ACC112 (cell line): Measurements from ENCODE around the gene TFDP3.

Source experiments
- H2AFZ ChIP-seq: fragments of 200-600 bp; sonication (generic); one replicate; pipeline ENCODE4 v1.6.0; 2017; ENCODE audit warnings: antibody characterized with exemption, low read length; ENCODE audit not compliant: unreplicated experiment
- H3K27ac ChIP-seq: fragments of 200-600 bp; sonication (generic); 2 replicates; pipeline ENCODE4 v1.5.1; 2014; ENCODE audit warnings: low read depth, mild to moderate bottlenecking, antibody characterized with exemption, low read length, moderate library complexity
- H3K27me3 ChIP-seq: fragments of 200-600 bp; sonication (generic); 2 replicates; pipeline ENCODE4 v1.6.1; 2014; ENCODE audit warnings: mild to moderate bottlenecking, antibody characterized with exemption, low read length, moderate library complexity, mixed read lengths; ENCODE audit not compliant: insufficient read depth
- H3K36me3 ChIP-seq: fragments of 200-600 bp; sonication (generic); 2 replicates; pipeline ENCODE4 v1.6.1; 2016; ENCODE audit warnings: mild to moderate bottlenecking, antibody characterized with exemption, low read length, moderate library complexity, mixed read lengths; ENCODE audit not compliant: insufficient read depth
- H3K4me1 ChIP-seq: fragments of 200-600 bp; sonication (generic); one replicate; pipeline ENCODE4 v1.6.1; 2016; ENCODE audit warnings: low read length, mixed read lengths; ENCODE audit not compliant: insufficient read depth, unreplicated experiment, control insufficient read depth
- H3K4me3 ChIP-seq: fragments of 200-600 bp; sonication (generic); 2 replicates; pipeline ENCODE4 v1.5.1; 2014; ENCODE audit warnings: mild to moderate bottlenecking, low read depth, low read length
- H3K79me2 ChIP-seq: fragments of 200-600 bp; sonication (generic); one replicate; pipeline ENCODE4 v1.6.0; 2016; ENCODE audit warnings: low read length; ENCODE audit not compliant: control insufficient read depth, unreplicated experiment, insufficient read depth

The TFDP3 gene

DNA sequence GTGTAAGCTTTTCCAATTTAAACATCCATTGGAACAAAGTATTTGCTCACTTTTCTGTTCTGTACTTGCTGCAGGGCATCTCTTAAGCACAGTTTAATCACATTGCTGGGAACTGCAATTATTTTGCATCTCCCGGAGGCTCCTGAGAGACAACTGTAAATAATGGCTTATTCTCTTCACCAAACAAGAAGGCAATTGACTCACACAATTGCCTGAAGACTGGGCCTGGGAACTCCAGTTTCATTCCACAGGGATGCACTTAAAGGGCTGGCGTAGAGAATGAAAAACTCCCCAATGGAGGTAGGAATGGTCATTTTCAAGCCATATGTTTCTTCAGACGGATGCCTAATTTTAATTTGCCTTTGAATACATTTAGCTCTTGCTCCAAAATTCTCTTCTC, 29.5 kb downstream of the TFDP3 start:
- H2AFZ ChIP-seq = no peak overlapping the region
- no peak overlapping the region for H3K27ac ChIP-seq
- no peak overlapping the region for H3K4me3 ChIP-seq
- H3K79me2 ChIP-seq = no peaks in the 10 kb centered on the region
- no peaks in the 10 kb centered on the region for H3K36me3 ChIP-seq
- no peaks in the 10 kb centered on the region for H3K27me3 ChIP-seq
- no peaks in the 10 kb centered on the region for H3K4me1 ChIP-seq

DNA sequence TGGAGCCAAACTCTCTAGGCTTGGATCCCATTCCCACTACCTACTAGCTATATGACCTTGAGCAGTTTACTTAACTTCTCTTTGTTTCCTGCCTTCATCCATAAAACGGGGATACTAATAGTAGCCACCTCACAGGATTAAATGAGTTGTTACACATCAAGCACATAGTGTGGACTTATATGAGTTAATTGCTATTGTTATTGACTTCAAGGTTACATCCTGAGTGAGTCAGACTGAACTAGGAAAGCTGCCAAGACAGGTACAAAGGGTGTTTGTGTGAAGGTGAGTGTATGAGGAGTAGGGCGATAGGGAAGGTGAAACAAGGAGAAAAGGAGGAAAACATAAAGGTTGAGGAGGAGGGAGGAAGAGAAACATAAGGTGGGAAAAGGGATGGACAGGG, 32.2 kb downstream of the TFDP3 start:
- no peaks in the 10 kb centered on the region for H3K36me3 ChIP-seq
- no peak overlapping the region for H2AFZ ChIP-seq
- no peaks in the 10 kb centered on the region for H3K4me1 ChIP-seq
- H3K27ac ChIP-seq = no peak overlapping the region
- H3K79me2 ChIP-seq = no peaks in the 10 kb centered on the region
- no peaks in the 10 kb centered on the region for H3K27me3 ChIP-seq
- no peak overlapping the region for H3K4me3 ChIP-seq

DNA sequence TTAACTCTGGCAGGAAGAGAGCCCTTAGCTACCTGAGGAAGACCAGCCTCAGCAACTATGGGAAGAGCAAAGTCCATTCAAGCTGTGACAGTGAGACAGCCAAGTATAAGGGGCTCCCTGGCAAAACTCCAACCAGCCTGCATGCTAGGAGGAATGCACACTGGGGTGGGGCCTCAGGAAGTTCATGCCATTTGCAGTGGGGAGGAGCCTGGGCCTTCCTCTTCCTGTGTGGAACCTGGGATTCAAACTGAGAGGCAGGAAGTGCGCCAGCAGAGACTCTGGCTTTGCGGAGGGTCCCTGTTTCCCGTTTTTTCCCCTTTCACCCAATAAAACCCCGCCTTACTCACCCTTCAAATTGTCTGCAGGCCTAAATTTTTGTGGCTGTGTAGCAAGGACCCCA, 33.0 kb downstream of the TFDP3 start:
- H3K4me3 ChIP-seq = no peak overlapping the region
- no peaks in the 10 kb centered on the region for H3K27me3 ChIP-seq
- H2AFZ ChIP-seq = no peak overlapping the region
- H3K4me1 ChIP-seq = no peaks in the 10 kb centered on the region
- H3K79me2 ChIP-seq = no peaks in the 10 kb centered on the region
- no peaks in the 10 kb centered on the region for H3K36me3 ChIP-seq
- H3K27ac ChIP-seq = no peak overlapping the region

DNA sequence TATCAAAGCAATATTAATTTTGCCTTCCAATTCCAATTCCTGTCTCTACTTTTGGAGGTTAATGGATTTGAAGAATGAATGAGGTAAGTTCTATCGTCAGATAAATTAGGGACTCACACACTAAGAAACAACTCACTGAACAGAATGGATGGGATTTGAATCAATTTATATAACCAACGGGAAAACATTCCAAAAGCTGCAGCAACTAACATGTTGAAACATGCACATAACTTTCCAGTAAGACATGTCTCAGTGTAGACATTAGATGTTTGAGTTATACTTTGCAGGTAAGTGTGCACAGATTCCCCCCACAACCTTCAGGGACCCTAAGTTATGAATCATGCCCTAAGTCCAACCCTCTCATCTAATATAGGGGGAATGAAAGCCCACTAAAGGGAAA, 34.3 kb downstream of the TFDP3 start:
- no peaks in the 10 kb centered on the region for H3K4me1 ChIP-seq
- no peaks in the 10 kb centered on the region for H3K79me2 ChIP-seq
- H3K27me3 ChIP-seq = no peaks in the 10 kb centered on the region
- H3K36me3 ChIP-seq = no peaks in the 10 kb centered on the region
- H2AFZ ChIP-seq = no peak overlapping the region
- H3K4me3 ChIP-seq = no peak overlapping the region
- no peak overlapping the region for H3K27ac ChIP-seq

DNA sequence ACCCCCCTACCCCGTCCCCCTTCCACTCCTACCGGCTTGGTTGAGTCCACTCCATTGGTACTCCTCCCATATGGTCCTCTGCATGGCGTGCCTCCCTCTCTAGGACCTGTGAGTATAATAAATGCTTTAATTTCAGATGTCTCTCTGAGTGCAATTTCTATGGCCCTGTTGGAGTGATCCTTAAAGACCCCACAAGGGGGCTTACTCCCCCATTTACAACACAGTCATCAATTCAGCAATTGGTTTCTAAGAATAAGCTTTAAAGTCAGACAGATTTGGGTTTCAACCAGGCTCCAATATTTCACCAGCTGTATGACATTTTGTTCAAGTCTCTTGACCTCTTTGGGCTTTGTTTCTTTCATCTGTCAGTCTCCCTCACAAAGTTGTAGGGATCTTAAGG, 38.7 kb downstream of the TFDP3 start:
- Histone ChIP-seq H3K36me3 (no peaks in the 10 kb centered on the region), H2AFZ (no peak overlapping the region), H3K79me2 (no peaks in the 10 kb centered on the region), H3K4me3 (no peak overlapping the region), H3K4me1 (no peaks in the 10 kb centered on the region), H3K27ac (no peak overlapping the region), H3K27me3 (no peaks in the 10 kb centered on the region)

DNA sequence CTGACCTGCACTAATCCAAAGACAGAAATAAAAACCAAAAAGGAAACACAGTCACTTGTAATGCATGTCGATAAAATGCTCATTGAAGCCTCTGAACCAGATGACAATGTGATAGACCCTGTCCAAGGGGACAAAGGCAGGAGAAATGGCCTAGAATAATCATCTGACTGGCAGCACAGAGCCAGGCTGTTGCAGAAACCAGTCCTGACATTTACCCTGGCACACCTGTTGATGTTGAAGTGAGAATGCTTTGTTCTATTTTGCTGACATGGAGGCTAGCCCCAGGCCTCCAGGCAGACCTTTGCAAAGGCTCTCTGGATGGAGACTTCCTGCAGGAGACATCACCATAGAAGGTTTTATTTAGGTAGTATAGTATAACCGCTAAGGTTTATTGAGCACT, 41.0 kb downstream of the TFDP3 start:
- no peak overlapping the region for H3K27ac ChIP-seq
- H3K4me3 ChIP-seq = no peak overlapping the region
- H3K79me2 ChIP-seq = no peaks in the 10 kb centered on the region
- H3K27me3 ChIP-seq = no peaks in the 10 kb centered on the region
- no peaks in the 10 kb centered on the region for H3K4me1 ChIP-seq
- no peak overlapping the region for H2AFZ ChIP-seq
- H3K36me3 ChIP-seq = no peaks in the 10 kb centered on the region

DNA sequence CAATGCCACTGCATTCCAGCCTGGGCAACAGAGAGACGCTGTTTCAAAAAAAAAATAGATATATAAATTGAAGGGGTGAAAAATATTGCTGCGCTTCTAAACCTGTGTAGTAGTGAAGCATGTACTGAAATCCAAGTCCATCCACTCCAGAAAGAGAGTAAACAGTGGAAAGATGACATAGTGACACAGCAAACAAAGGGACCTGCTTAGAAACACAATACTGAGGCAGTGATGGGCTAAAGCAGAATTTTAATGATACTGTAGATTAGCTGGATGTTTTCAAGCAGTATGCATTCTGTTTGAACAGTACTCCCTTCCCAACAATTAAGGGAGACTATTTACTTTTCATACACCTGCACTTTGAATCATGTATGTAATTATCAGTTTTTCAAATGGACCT, 42.5 kb downstream of the TFDP3 start:
- no peaks in the 10 kb centered on the region for H3K36me3 ChIP-seq
- no peak overlapping the region for H2AFZ ChIP-seq
- no peaks in the 10 kb centered on the region for H3K27me3 ChIP-seq
- H3K4me1 ChIP-seq = no peaks in the 10 kb centered on the region
- no peak overlapping the region for H3K4me3 ChIP-seq
- no peaks in the 10 kb centered on the region for H3K79me2 ChIP-seq
- no peak overlapping the region for H3K27ac ChIP-seq

DNA sequence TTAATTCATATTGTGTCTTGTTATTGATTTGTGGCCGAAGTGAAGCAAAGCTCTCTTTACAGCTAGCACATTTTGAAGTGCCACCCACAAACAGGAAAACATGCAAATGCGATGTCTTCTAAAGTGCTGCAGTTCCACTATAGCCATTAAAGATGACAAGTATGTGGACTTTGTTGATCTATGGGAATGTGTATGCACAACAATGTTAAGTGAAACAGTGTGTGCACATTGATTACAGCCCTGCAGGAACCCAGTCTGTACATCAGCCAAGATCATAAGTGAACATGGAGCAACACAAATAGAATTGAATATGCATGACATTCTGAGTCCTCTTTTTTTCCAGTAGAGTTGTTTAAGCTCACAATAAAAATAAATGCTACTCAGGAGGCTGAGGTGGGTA, 43.0 kb downstream of the TFDP3 start:
- H3K4me1 ChIP-seq = no peaks in the 10 kb centered on the region
- H3K27me3 ChIP-seq = no peaks in the 10 kb centered on the region
- H3K27ac ChIP-seq = no peak overlapping the region
- no peaks in the 10 kb centered on the region for H3K79me2 ChIP-seq
- no peaks in the 10 kb centered on the region for H3K36me3 ChIP-seq
- H3K4me3 ChIP-seq = no peak overlapping the region
- no peak overlapping the region for H2AFZ ChIP-seq

DNA sequence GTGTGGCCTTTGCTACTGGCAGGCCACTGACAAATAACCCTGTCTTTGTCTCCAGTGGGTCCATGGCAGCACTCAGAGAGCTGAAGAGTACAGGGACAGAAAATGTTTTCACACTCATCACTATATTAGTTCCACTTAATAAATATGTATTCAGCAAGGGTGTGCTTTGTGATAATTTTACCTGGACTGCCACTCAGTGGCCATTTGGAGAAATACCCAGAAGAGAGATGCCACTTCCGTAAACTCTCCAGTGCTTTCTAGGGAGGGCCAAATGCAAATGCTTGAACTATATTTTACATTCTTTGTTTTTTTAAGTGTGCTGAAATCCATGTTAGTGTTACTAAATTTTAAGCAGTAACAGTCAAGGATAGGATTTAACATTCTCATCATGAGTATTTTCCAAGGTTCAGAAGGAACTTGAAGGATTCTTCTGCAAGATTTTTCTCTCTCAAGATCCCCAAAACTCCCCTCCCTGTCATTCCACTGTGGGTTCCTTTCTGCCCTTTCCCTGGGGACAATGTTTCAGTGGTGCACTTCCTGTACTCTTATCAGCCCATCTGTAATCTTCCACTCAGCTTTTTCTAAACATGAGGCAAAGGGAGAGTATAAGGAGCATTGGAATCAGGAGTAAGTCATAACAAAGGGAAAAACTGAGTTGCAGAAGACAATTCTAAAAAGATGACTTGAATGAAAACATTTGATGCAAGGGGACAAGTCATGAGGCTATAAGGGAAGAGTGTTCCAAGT, 46.0 kb downstream of the TFDP3 start:
- Histone ChIP-seq H3K79me2 (no peaks in the 10 kb centered on the region), H3K4me1 (no peaks in the 10 kb centered on the region), H3K36me3 (no peaks in the 10 kb centered on the region), H3K27me3 (no peaks in the 10 kb centered on the region), H3K4me3 (no peak overlapping the region), H2AFZ (no peak overlapping the region), H3K27ac (no peak overlapping the region)
